Measurements from ENCODE around the gene MRPL54.

MRPL54 gene

DNA sequence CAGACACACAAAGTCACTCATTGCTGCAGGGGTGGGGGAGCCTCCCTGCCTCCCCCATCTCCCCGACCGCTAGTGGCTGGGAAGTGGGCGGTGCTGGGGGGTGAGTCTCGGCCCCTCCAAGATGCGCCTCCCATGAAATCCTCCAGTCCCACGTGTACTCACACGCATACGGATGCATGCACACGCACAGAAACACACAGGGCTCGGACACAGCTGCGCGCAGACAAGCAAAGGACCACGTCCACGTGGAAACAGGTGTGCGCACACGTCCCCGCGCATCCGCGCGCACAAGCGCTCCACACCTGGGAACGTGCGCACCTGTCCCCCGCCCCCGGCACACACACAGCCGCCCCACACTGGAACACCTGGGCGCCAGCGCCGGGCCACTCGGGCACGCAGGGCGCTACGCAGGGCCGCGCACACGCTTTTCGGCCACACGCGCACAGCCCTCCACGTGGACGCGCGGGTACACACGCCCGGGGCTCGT, 23.0 kb downstream of the MRPL54 start:
- TF ChIP-seq CTCF (IDR thresholded peaks at IDR 0.05; ENCODE audit: low read depth, low read length): no peak
- DNase-seq (ENCODE audit: low read depth in 2 of 2): no peak
- H3K4me3 ChIP-seq (replicated peaks in 1 of 2; ENCODE audit: low read depth in 2 of 2, low read length in 2 of 2): no peak overlapping the region

DNA sequence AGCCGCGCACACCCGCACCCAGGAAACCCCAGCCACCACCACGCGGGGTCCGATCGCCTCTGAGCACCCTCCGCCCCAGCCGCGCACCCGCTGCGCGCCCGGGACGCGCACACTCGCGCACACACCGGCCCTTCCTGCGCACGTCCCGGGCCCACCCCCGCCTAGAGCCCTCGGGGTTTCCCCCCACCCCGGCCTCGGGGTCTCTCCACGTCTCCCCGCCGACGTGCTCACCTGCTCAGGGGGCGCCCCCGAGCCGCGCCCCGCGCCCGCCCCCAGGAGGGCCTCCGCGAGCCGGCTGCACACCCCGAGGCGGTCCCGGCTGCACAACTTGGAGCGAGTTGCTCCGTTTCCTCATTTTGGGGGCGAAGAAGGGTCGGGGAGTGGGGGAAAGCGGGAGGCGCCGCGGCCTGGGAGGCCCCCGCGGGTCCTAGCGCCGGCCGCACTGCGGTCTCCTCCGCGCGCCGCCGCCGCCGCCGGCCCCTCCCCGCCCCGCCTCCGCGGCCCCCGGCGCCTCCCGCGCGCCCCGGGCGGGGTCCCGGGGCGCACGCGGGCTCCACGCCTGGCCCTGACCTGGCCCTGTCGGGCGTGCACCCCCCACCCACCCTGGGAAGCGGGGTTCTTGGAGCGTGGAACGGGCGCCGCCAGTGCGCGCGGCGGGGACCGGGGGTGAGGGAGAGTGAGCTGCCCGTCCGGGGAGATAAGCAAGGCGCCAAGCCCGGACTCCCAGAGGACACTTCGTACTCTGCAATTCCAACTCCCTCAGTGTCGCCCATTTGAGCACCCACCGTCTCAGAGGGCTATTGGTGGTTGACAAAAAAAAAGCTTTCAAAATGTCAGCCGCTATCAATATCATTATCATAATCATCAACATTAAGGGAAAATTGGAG, 23.7 kb downstream of the MRPL54 start, which contains the start of gene MATK:
Gene MATK, minus strand, starts transcription at position 444 of the 887 bp plus-strand sequence. CDS start 1,246 bp downstream, outside the sequence.
- no peak for TF ChIP-seq CTCF (IDR thresholded peaks at IDR 0.05; ENCODE audit: low read depth, low read length)
- no peak within 1 kb of the TSS for H3K4me3 ChIP-seq (replicated peaks in 1 of 2; ENCODE audit: low read depth in 2 of 2, low read length in 2 of 2)
- DNase-seq (ENCODE audit: low read depth in 2 of 2): no peak

DNA sequence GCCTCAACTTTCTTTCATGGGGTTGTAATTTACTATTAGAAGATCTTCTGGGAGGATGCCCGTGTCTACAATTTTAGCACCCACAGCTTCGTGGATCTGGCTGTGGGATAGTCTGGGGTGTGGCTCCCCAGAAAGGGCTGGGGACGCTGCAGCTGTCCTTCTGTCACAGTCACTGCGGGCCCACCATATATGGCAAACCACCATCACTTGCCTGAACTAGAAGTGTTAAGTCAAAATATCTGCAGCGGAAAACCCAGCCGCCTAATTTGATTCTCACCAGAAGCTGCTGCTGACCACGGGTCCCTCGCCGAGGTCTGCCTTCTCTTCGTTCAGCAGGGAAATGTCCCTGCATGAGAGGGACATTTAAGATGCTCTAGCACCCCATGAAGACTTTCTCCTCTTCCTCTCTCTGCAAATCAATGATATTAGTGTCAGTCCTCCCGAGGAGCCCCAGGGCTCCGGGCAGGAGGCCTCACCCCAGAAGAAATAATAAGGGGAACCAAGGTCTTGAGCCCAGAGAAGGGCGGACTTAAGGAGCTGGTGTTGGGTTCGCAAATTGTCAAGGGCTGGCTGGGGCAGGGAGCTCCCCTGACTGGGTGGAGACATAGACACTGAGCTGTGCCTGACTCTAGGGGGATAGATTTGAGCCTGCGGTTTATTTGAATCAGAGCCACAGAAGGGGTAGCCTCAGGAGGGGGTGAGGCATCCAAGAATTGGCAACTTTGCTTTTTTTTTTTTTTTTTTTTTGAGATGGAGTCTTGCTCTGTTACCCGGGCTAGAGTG, 26.7 kb downstream of the MRPL54 start:
- TF ChIP-seq CTCF (IDR thresholded peaks at IDR 0.05; ENCODE audit: low read depth, low read length): no peak
- DNase-seq (ENCODE audit: low read depth in 2 of 2): no peak

DNA sequence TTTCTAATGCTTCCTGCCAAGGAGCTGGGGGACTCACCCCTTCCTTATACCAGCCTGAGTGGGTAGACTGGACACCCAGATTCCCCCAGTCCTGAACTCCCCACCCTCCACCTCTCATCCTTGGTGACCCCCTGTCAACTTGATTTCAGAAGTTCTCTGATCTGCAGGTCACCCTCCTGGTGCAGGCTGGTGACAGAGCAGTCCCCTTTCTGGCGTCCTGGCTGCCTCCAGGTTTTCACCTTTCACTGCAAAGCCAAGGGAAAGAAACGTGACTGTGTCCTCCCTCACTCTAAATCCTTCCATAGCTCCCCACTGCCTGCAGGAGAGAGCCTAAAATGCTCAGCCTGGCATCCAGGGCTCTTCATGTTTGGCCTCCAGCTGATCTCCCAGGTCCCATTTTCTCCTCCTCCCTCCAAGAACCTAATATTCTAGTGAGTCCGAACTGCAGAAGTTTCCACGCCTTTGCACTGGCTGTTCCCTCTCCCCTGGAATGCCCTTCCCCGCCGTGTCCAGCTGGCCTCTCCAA, 27.8 kb downstream of the MRPL54 start:
- no peak overlapping the region for H3K4me3 ChIP-seq (replicated peaks in 1 of 2; ENCODE audit: low read depth in 2 of 2, low read length in 2 of 2)
- no peak for TF ChIP-seq CTCF (IDR thresholded peaks at IDR 0.05; ENCODE audit: low read depth, low read length)
- no peak for DNase-seq (ENCODE audit: low read depth in 2 of 2)

More for the DNA sequence above, 26.7 kb downstream of the MRPL54 start:
- no peak overlapping the region for H3K4me3 ChIP-seq (replicated peaks in 1 of 2; ENCODE audit: low read depth in 2 of 2, low read length in 2 of 2)

- no peak for TF ChIP-seq CTCF (IDR thresholded peaks at IDR 0.05; ENCODE audit: low read depth, low read length)
Measured at GRCh38 chr19:3790941-3791340, 28.5 kb downstream of the MRPL54 start.

DNA sequence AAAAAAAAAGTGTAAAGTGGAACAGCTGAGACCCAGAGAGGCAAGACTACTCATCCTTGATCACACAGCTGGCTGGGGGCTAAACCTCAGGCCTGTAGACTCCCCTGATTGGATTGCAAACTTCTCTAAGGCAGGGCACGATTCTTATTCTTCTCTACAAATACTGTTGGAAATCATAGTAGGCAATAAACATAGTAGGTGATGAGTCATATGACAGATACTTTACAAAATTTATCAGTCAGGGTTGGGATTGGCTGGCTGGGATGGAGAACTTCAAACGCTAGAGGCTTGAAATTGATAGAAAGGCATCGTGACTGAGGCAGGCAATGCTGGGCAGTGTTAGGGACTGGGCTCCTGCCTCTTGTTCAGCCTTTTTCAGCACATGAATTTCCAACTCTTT, 29.6 kb downstream of the MRPL54 start:
- DNase-seq (ENCODE audit: low read depth in 2 of 2): no peak
- TF ChIP-seq CTCF (IDR thresholded peaks at IDR 0.05; ENCODE audit: low read depth, low read length): no peak
- H3K4me3 ChIP-seq (replicated peaks in 1 of 2; ENCODE audit: low read depth in 2 of 2, low read length in 2 of 2): no peak overlapping the region

More at GRCh38 chr19:3790941-3791340, 28.5 kb downstream of the MRPL54 start:
- no peak for DNase-seq (ENCODE audit: low read depth in 2 of 2)
- no peak overlapping the region for H3K4me3 ChIP-seq (replicated peaks in 1 of 2; ENCODE audit: low read depth in 2 of 2, low read length in 2 of 2)
